Trophoblast cell (in vitro differentiated cells and primary cell): Measurements from ENCODE around the gene RASAL2.

Experiments
- DNase-seq, 2 donors: peaks; one replicate each; pipeline ENCODE4 v3.0.0-alpha.2; 2016
- H2AFZ ChIP-seq: 2 replicates; pipeline ENCODE4 v1.6.1; 2013; ENCODE audit warnings: low read length, moderate library complexity, mild to moderate bottlenecking; ENCODE audit not compliant: insufficient read depth, poor library complexity
- H2AK5ac ChIP-seq: 2 replicates; pipeline ENCODE4 v1.6.1; 2013; ENCODE audit warnings: mild to moderate bottlenecking, low read length
- H2BK120ac ChIP-seq: 2 replicates; pipeline ENCODE4 v1.6.1; 2013; ENCODE audit warnings: low read length, mild to moderate bottlenecking, moderate library complexity; ENCODE audit not compliant: insufficient read depth, poor library complexity
- H2BK12ac ChIP-seq: 2 replicates; pipeline ENCODE4 v1.6.1; 2013; ENCODE audit warnings: mild to moderate bottlenecking, low read length, moderate library complexity
- H2BK5ac ChIP-seq: 2 replicates; pipeline ENCODE4 v1.6.1; 2013; ENCODE audit warnings: low read length, low read depth, moderate library complexity, mild to moderate bottlenecking; ENCODE audit not compliant: poor library complexity
- H3K14ac ChIP-seq: 2 replicates; pipeline ENCODE4 v1.6.1; 2013; ENCODE audit warnings: mild to moderate bottlenecking, low read length
- H3K18ac ChIP-seq: 2 replicates; pipeline ENCODE4 v1.6.1; 2013; ENCODE audit warnings: mild to moderate bottlenecking, low read length
- H3K23ac ChIP-seq: 2 replicates; pipeline ENCODE4 v1.6.1; 2013; ENCODE audit warnings: low read length
- H3K27ac ChIP-seq: 2 replicates; pipeline ENCODE4 v1.5.1; 2013; ENCODE audit warnings: low read depth, mild to moderate bottlenecking, inconsistent platforms, low read length, moderate library complexity
- H3K27me3 ChIP-seq: 2 replicates; pipeline ENCODE4 v1.6.1; 2013; ENCODE audit warnings: inconsistent platforms, mild to moderate bottlenecking, low read length, moderate library complexity; ENCODE audit not compliant: insufficient read depth
- H3K36me3 ChIP-seq, 2 experiments: 1 replicate in 1 of 2; 2 replicates in 1 of 2; pipeline ENCODE4 v1.6.1; 2013; ENCODE audit warnings: low read length in 2 of 2, mild to moderate bottlenecking in 2 of 2, moderate library complexity in 1 of 2; ENCODE audit not compliant: insufficient read depth in 2 of 2, control insufficient read depth in 1 of 2
- H3K4ac ChIP-seq: 2 replicates; pipeline ENCODE4 v1.6.1; 2013; ENCODE audit warnings: low read depth, mild to moderate bottlenecking, low read length, moderate library complexity
- H3K4me1 ChIP-seq, 2 experiments: 1 replicate in 1 of 2; 2 replicates in 1 of 2; pipeline ENCODE4 v1.6.1; 2013; ENCODE audit warnings: low read length in 2 of 2, mild to moderate bottlenecking in 2 of 2, moderate library complexity in 1 of 2; ENCODE audit not compliant: insufficient read depth in 2 of 2, control insufficient read depth in 1 of 2
- H3K4me2 ChIP-seq: 2 replicates; pipeline ENCODE4 v1.6.1; 2013; ENCODE audit warnings: inconsistent platforms, mild to moderate bottlenecking, low read length, moderate library complexity
- H3K4me3 ChIP-seq: 2 replicates; pipeline ENCODE4 v1.5.1; 2013; ENCODE audit warnings: mild to moderate bottlenecking, low read depth, low read length, inconsistent platforms
- H3K79me1 ChIP-seq: one replicate; pipeline ENCODE4 v1.6.1; 2013; ENCODE audit warnings: low read length
- H3K79me2 ChIP-seq: 2 replicates; pipeline ENCODE4 v1.6.1; 2013; ENCODE audit warnings: low read length, mild to moderate bottlenecking; ENCODE audit not compliant: control insufficient read depth, insufficient read depth, poor library complexity
- H3K9ac ChIP-seq: 2 replicates; pipeline ENCODE4 v1.6.1; 2013; ENCODE audit warnings: mild to moderate bottlenecking, low read length
- H3K9me3 ChIP-seq: 2 replicates; pipeline ENCODE4 v1.6.1; 2013; ENCODE audit warnings: low read depth, mild to moderate bottlenecking, control low read depth, inconsistent platforms, low read length; ENCODE audit not compliant: insufficient read depth
- H4K12ac ChIP-seq: 2 replicates; pipeline ENCODE4 v1.6.1; 2013; ENCODE audit warnings: low read depth, mild to moderate bottlenecking, low read length, moderate library complexity
- H4K8ac ChIP-seq: 2 replicates; pipeline ENCODE4 v1.6.1; 2013; ENCODE audit warnings: low read depth, mild to moderate bottlenecking, low read length, moderate library complexity
- H4K91ac ChIP-seq: one replicate; pipeline ENCODE4 v1.6.1; 2013; ENCODE audit warnings: low read depth, mild to moderate bottlenecking, low read length, moderate library complexity
- WGBS: extraction: QIAGEN DNeasy Blood & Tissue Kit; methylation state at CpG from one replicate; pipeline ENCODE4 v1.1.7; 2013; ENCODE audit warnings: missing lambda C conversion rate; ENCODE audit not compliant: insufficient read length, insufficient coverage; ENCODE audit errors: extremely low coverage; 5-methylcytosine and 5-hydroxymethylcytosine counted together

The RASAL2 gene

GRCh38 chr1:178436899-178437298 lies 343.0 kb downstream of the RASAL2 start:
- Histone ChIP-seq H3K36me3 (peaks cover 3 to 5% of the 10 kb centered on the region in 2 experiments), H4K8ac (no peak overlapping the region), H3K4me1 (peaks cover 0 to 2% of the 10 kb centered on the region in 2 experiments), H3K4me3 (no peak overlapping the region), H3K9me3 (no peaks in the 10 kb centered on the region), H3K23ac (no peak overlapping the region), H3K79me1 (no peaks in the 10 kb centered on the region), H2AK5ac (no peak overlapping the region), H3K18ac (no peak overlapping the region), H4K91ac (no peak overlapping the region), H2BK120ac (no peak overlapping the region), H3K4me2 (no peak overlapping the region), H4K12ac (no peak overlapping the region), H2AFZ (no peak overlapping the region), H2BK12ac (no peak overlapping the region), H3K79me2 (no peaks in the 10 kb centered on the region), H3K4ac (no peak overlapping the region), H3K14ac (no peak overlapping the region), H3K27ac (no peak overlapping the region), H2BK5ac (no peak overlapping the region), H3K9ac (no peak overlapping the region), H3K27me3 (no peaks in the 10 kb centered on the region)
- DNase-seq, result peak; percentile 10 to 42
- no CpG with 5 or more reads among the region's 2 CpGs for WGBS

GRCh38 chr1:178438432-178438831 lies 344.5 kb downstream of the RASAL2 start:
- Histone ChIP-seq H3K4me2 (no peak overlapping the region), H3K9me3 (no peaks in the 10 kb centered on the region), H3K27ac (no peak overlapping the region), H3K27me3 (no peaks in the 10 kb centered on the region), H2BK120ac (no peak overlapping the region), H3K79me2 (no peaks in the 10 kb centered on the region), H3K4me3 (no peak overlapping the region), H3K4me1 (no peaks in the 10 kb centered on the region), H3K18ac (no peak overlapping the region), H3K36me3 (peaks cover 4 to 9% of the 10 kb centered on the region in 2 experiments), H3K79me1 (no peaks in the 10 kb centered on the region), H4K12ac (no peak overlapping the region), H2BK5ac (no peak overlapping the region), H3K14ac (no peak overlapping the region), H2BK12ac (no peak overlapping the region), H4K8ac (no peak overlapping the region), H2AK5ac (no peak overlapping the region), H3K4ac (no peak overlapping the region), H3K9ac (no peak overlapping the region), H3K23ac (no peak overlapping the region), H2AFZ (no peak overlapping the region), H4K91ac (no peak overlapping the region)
- WGBS, result no CpG with 5 or more reads among the region's 2 CpGs
- peak; percentile 10 to 69 for DNase-seq

GRCh38 chr1:178442925-178443324 lies 349.0 kb downstream of the RASAL2 start:
- Histone ChIP-seq H3K27ac (no peak overlapping the region), H3K4ac (no peak overlapping the region), H3K9me3 (no peaks in the 10 kb centered on the region), H3K79me2 (no peaks in the 10 kb centered on the region), H3K79me1 (no peaks in the 10 kb centered on the region), H4K12ac (no peak overlapping the region), H3K4me1 (no peaks in the 10 kb centered on the region), H4K91ac (no peak overlapping the region), H2BK12ac (no peak overlapping the region), H2AFZ (no peak overlapping the region), H3K36me3 (peaks cover 6 to 13% of the 10 kb centered on the region in 2 experiments), H3K18ac (no peak overlapping the region), H4K8ac (no peak overlapping the region), H3K4me2 (no peak overlapping the region), H3K4me3 (no peak overlapping the region), H3K27me3 (no peaks in the 10 kb centered on the region), H3K9ac (no peak overlapping the region), H2BK120ac (no peak overlapping the region), H3K23ac (no peak overlapping the region), H2BK5ac (no peak overlapping the region), H3K14ac (no peak overlapping the region), H2AK5ac (no peak overlapping the region)
- DNase-seq, result no peak
- WGBS, result no CpG with 5 or more reads among the region's 3 CpGs

- Histone ChIP-seq H3K27me3 (no peaks in the 10 kb centered on the region), H3K23ac (no peak overlapping the region), H3K79me2 (no peaks in the 10 kb centered on the region), H3K18ac (no peak overlapping the region), H3K4me3 (no peak overlapping the region), H4K12ac (no peak overlapping the region), H2BK12ac (no peak overlapping the region), H3K14ac (no peak overlapping the region), H3K27ac (no peak overlapping the region), H2AFZ (no peak overlapping the region), H3K4me1 (no peaks in the 10 kb centered on the region), H4K91ac (no peak overlapping the region), H3K4me2 (no peak overlapping the region), H3K36me3 (peaks cover 2 to 6% of the 10 kb centered on the region in 2 experiments), H2BK120ac (no peak overlapping the region), H3K9ac (no peak overlapping the region), H3K79me1 (no peaks in the 10 kb centered on the region), H3K4ac (no peak overlapping the region), H4K8ac (no peak overlapping the region), H3K9me3 (no peaks in the 10 kb centered on the region), H2AK5ac (no peak overlapping the region), H2BK5ac (no peak overlapping the region)
- peak in 1 of 2 donors; percentile 67 for DNase-seq
- WGBS, result no CpG with 5 or more reads among the region's 6 CpGs
These were observed 357.0 kb downstream of the RASAL2 start for GRCh38 chr1:178450871-178451270.
